ENCODE measurements around the gene UGT2B10. TPM values are rescaled to one million over a fixed set of nuclear protein-coding genes. Genes with fewer than 3 reads are reported as not detected.

The UGT2B10 gene
- total and polyA plus RNA-seq, 2 donors from 2014 or later = not detected

GRCh38 chr4:68859655-68860054 is 43.9 kb downstream of the UGT2B10 start:
- no peaks in the 10 kb centered on the region for H3K4me1 ChIP-seq (ENCODE audit: control insufficient read depth in 2 of 3, insufficient read depth in 2 of 3, low read depth in 1 of 3, low read length in 3 of 3)
- no peak overlapping the region for H3K9ac ChIP-seq (ENCODE audit: low read length in 3 of 3)
- TF ChIP-seq, protein P1, sequence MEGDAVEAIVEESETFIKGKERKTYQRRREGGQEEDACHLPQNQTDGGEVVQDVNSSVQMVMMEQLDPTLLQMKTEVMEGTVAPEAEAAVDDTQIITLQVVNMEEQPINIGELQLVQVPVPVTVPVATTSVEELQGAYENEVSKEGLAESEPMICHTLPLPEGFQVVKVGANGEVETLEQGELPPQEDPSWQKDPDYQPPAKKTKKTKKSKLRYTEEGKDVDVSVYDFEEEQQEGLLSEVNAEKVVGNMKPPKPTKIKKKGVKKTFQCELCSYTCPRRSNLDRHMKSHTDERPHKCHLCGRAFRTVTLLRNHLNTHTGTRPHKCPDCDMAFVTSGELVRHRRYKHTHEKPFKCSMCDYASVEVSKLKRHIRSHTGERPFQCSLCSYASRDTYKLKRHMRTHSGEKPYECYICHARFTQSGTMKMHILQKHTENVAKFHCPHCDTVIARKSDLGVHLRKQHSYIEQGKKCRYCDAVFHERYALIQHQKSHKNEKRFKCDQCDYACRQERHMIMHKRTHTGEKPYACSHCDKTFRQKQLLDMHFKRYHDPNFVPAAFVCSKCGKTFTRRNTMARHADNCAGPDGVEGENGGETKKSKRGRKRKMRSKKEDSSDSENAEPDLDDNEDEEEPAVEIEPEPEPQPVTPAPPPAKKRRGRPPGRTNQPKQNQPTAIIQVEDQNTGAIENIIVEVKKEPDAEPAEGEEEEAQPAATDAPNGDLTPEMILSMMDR (IDR thresholded peaks at IDR 0.05; ENCODE audit: borderline replicate concordance, extremely low read depth, insufficient read depth) = no peak
- H3K4me3 ChIP-seq (ENCODE audit: low read length in 3 of 3) = no peak overlapping the region
- H3K9me3 ChIP-seq (ENCODE audit: control insufficient read depth in 2 of 3, insufficient read depth in 1 of 3, low read length in 3 of 3) = peaks cover 0 to 9% (median 0%) of the 10 kb centered on the region in 3 donors
- intact Hi-C loops (cut with DNase I) = no loop called here
- H3K27ac ChIP-seq (ENCODE audit: low read depth in 2 of 2, low read length in 2 of 2) = no peak overlapping the region
- H3K27me3 ChIP-seq (ENCODE audit: control insufficient read depth, insufficient read depth, low read length) = no peaks in the 10 kb centered on the region
- DNase-seq (no peak), FAIRE-seq (no peak)
- H3K36me3 ChIP-seq (ENCODE audit: control insufficient read depth in 2 of 3, insufficient read depth in 3 of 3, low read length in 3 of 3) = no peaks in the 10 kb centered on the region

- no peaks in the 10 kb centered on the region for H3K4me1 ChIP-seq (ENCODE audit: control insufficient read depth in 2 of 3, insufficient read depth in 2 of 3, low read depth in 1 of 3, low read length in 3 of 3)
- no peaks in the 10 kb centered on the region for H3K36me3 ChIP-seq (ENCODE audit: control insufficient read depth in 2 of 3, insufficient read depth in 3 of 3, low read length in 3 of 3)
- FAIRE-seq (no peak), DNase-seq (no peak)
- H3K4me3 ChIP-seq (ENCODE audit: low read length in 3 of 3) = no peak overlapping the region
- TF ChIP-seq, protein P1 (IDR thresholded peaks at IDR 0.05; ENCODE audit: borderline replicate concordance, extremely low read depth, insufficient read depth) = no peak
- no peaks in the 10 kb centered on the region for H3K27me3 ChIP-seq (ENCODE audit: control insufficient read depth, insufficient read depth, low read length)
- peaks cover 0 to 9% (median 0%) of the 10 kb centered on the region in 3 donors for H3K9me3 ChIP-seq (ENCODE audit: control insufficient read depth in 2 of 3, insufficient read depth in 1 of 3, low read length in 3 of 3)
- intact Hi-C loops (cut with DNase I) = no loop called here
- H3K9ac ChIP-seq (ENCODE audit: low read length in 3 of 3) = no peak overlapping the region
- no peak overlapping the region for H3K27ac ChIP-seq (ENCODE audit: low read depth in 2 of 2, low read length in 2 of 2)
These were observed 45.3 kb downstream of the UGT2B10 start for GRCh38 chr4:68861057-68861456.

DNA sequence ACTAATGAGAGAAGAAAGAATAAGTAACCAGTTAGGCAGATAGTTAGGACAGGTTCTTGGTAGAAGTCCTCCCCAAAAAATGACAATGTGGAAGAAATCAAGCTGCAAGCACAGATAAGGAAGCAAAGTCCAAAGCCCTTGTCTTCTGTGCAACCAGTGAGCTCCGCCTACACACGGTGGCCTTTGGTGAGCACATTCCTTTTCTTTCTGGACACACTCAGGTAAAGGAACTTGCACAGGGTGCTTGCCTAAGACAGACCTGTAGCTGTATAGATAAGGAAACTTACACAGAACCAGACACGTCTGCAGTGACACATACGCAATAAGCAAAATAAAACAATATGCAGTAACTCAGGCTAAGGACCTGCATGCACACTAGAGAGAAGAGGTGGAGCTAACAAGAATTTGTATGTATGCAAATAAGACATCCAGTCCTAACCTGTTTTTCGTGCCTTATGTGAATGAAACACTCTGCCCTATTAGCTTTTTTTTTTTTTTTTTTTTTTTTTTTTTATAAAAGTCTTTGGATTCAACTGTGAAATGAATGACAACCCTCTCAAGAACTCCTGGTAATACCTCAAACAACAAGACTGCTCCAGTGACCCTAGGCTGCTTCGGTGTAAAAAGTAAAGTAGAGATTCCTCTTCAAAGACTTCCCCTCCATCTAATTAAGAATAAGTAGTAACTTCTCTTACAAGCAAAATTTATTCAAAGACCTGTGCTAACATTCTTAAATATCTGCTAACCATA is 48.8 kb downstream of the UGT2B10 start:
- no peak overlapping the region for H3K4me3 ChIP-seq (ENCODE audit: low read length in 3 of 3)
- no peaks in the 10 kb centered on the region for H3K4me1 ChIP-seq (ENCODE audit: control insufficient read depth in 2 of 3, insufficient read depth in 2 of 3, low read depth in 1 of 3, low read length in 3 of 3)
- DNase-seq (peak in 1 of 5 donors; percentile 8), FAIRE-seq (no peak)
- no peaks in the 10 kb centered on the region for H3K27me3 ChIP-seq (ENCODE audit: control insufficient read depth, insufficient read depth, low read length)
- intact Hi-C loops (cut with DNase I) = no loop called here
- H3K9me3 ChIP-seq (ENCODE audit: control insufficient read depth in 2 of 3, insufficient read depth in 1 of 3, low read length in 3 of 3) = no peaks in the 10 kb centered on the region
- no peak overlapping the region for H3K9ac ChIP-seq (ENCODE audit: low read length in 3 of 3)
- H3K27ac ChIP-seq (ENCODE audit: low read depth in 2 of 2, low read length in 2 of 2) = no peak overlapping the region
- no peaks in the 10 kb centered on the region for H3K36me3 ChIP-seq (ENCODE audit: control insufficient read depth in 2 of 3, insufficient read depth in 3 of 3, low read length in 3 of 3)
- TF ChIP-seq, protein P1 (IDR thresholded peaks at IDR 0.05; ENCODE audit: borderline replicate concordance, extremely low read depth, insufficient read depth) = no peak

All from kidney (tissue), 14 donors.